OCI-LY7 (cell line): ENCODE results near the gene IER5L.

Experiments
- CTCF ChIP-seq: fragments of 200-600 bp; sonication (generic); conservative IDR thresholded peaks from 2 replicates; pipeline ENCODE4 v1.5.1; 2014; ENCODE audit warnings: mild to moderate bottlenecking, antibody characterized with exemption, low read length, moderate library complexity, mixed read lengths
- EZH2phosphoT487 ChIP-seq: fragments of 200-600 bp; sonication (generic); IDR thresholded peaks from 2 replicates; pipeline ENCODE4 v1.6.1; 2018; ENCODE audit warnings: low read depth, borderline replicate concordance, mild to moderate bottlenecking, mixed run types, antibody characterized with exemption, low read length, moderate library complexity, mixed read lengths

GRCh38 chr9:129224618-129225489 is 46.8 kb upstream of the IER5L start:
- TF ChIP-seq CTCF: no peak
- TF ChIP-seq EZH2phosphoT487: no peak
